Measurements from ENCODE around the gene PDE4C. TPM values are rescaled to one million over a fixed set of nuclear protein-coding genes. Genes with fewer than 3 reads are reported as not detected.

PDE4C gene
- total RNA-seq, 1 donor from 2014 or later: 0.21 TPM

DNA sequence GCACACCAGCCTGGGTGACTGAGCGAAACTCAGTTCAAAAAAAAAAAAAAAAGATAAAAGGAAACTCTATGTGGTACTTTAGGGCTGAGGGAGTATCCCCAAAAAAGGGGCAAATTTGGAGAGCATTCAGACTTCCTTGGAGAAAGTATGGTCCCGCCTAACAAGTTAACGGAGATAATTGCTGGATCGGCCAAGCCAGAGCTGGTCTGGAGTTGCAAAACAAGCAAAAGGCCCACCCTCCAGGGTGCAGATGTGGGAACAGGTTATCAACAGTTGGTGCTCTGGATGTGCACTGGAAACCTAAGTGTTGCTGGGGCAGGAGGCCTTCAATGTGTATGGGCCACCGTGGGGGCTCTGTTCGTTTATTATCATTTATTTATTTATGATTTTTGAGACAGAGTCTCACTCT lies 45.2 kb upstream of the PDE4C start:
- no peak for DNase-seq (ENCODE audit: extremely low spot score, unreplicated experiment)
- H3K4me1 Mint-ChIP-seq (ENCODE audit: unreplicated experiment): peaks cover 23% of the 10 kb centered on the region
- no peak overlapping the region for H3K4me3 Mint-ChIP-seq (ENCODE audit: unreplicated experiment)
- H3K36me3 Mint-ChIP-seq (ENCODE audit: unreplicated experiment): peaks cover 19% of the 10 kb centered on the region
- H3K27me3 Mint-ChIP-seq (ENCODE audit: unreplicated experiment): no peaks in the 10 kb centered on the region
- TF ChIP-seq, protein P1, sequence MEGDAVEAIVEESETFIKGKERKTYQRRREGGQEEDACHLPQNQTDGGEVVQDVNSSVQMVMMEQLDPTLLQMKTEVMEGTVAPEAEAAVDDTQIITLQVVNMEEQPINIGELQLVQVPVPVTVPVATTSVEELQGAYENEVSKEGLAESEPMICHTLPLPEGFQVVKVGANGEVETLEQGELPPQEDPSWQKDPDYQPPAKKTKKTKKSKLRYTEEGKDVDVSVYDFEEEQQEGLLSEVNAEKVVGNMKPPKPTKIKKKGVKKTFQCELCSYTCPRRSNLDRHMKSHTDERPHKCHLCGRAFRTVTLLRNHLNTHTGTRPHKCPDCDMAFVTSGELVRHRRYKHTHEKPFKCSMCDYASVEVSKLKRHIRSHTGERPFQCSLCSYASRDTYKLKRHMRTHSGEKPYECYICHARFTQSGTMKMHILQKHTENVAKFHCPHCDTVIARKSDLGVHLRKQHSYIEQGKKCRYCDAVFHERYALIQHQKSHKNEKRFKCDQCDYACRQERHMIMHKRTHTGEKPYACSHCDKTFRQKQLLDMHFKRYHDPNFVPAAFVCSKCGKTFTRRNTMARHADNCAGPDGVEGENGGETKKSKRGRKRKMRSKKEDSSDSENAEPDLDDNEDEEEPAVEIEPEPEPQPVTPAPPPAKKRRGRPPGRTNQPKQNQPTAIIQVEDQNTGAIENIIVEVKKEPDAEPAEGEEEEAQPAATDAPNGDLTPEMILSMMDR (IDR thresholded peaks at IDR 0.05): no peak
- no peak overlapping the region for H3K27ac Mint-ChIP-seq (ENCODE audit: unreplicated experiment)
- H3K9me3 Mint-ChIP-seq (ENCODE audit: unreplicated experiment): no peaks in the 10 kb centered on the region

DNA sequence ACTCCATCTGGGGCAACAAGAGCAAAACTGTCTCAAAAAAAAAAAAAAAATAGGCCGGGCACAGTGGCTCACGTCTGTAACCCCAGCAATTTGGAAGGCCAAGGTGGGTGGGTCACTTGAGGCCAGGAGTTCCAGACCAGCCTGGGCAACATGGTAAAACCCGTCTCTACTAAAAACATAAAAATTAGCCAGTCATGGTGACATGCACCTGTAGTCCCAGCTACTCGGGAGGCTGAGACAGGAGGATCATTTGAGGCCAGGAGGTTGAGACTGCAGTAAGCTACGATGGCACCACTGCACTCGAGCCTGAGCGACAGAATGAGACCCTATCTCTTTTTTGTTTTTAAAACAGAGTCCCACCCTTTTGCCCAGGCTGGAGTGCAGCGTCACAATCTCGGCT lies 44.1 kb upstream of the PDE4C start:
- no peak for DNase-seq (ENCODE audit: extremely low spot score, unreplicated experiment)
- no peaks in the 10 kb centered on the region for H3K27me3 Mint-ChIP-seq (ENCODE audit: unreplicated experiment)
- H3K4me1 Mint-ChIP-seq (ENCODE audit: unreplicated experiment): peaks cover 13% of the 10 kb centered on the region
- peaks cover 27% of the 10 kb centered on the region for H3K36me3 Mint-ChIP-seq (ENCODE audit: unreplicated experiment)
- no peak overlapping the region for H3K4me3 Mint-ChIP-seq (ENCODE audit: unreplicated experiment)
- TF ChIP-seq, protein P1 (IDR thresholded peaks at IDR 0.05): no peak
- no peaks in the 10 kb centered on the region for H3K9me3 Mint-ChIP-seq (ENCODE audit: unreplicated experiment)
- H3K27ac Mint-ChIP-seq (ENCODE audit: unreplicated experiment): no peak overlapping the region

DNA sequence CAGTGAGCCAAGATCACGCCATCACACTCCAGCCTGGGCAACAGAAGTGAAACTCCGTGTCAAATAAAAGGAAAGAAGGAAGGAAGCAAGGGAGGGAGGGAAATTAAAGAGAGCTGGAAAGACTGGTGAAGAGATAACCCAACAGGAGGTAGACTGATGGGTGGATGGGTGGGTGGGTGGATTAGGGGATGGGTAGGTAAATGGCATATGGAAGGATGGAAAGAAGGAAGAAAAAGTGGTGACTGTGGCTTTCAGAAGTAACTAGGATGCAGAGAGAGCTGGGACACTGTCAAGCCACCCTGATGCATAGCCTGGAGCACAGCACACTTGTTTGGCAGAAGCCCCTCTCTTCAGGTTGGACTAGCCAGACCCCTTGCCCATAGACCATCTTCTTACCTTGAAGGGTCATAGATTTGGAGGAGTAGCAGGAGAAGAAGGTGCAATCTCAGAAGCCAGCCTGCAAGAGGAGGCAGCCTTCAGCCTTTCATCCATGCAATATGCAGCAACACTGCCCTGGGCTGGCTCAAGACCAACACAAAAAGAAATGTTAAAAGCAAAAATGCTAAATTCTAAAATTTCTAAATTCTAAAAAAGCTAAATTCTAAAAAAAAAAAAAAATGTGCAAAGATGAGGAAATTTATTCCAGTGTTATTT lies 43.0 kb upstream of the PDE4C start:
- H3K27me3 Mint-ChIP-seq (ENCODE audit: unreplicated experiment): no peaks in the 10 kb centered on the region
- H3K36me3 Mint-ChIP-seq (ENCODE audit: unreplicated experiment): peaks cover 32% of the 10 kb centered on the region
- H3K9me3 Mint-ChIP-seq (ENCODE audit: unreplicated experiment): no peaks in the 10 kb centered on the region
- TF ChIP-seq, protein P1 (IDR thresholded peaks at IDR 0.05): no peak
- no peak overlapping the region for H3K4me3 Mint-ChIP-seq (ENCODE audit: unreplicated experiment)
- H3K27ac Mint-ChIP-seq (ENCODE audit: unreplicated experiment): no peak overlapping the region
- peaks cover 2% of the 10 kb centered on the region for H3K4me1 Mint-ChIP-seq (ENCODE audit: unreplicated experiment)
- no peak for DNase-seq (ENCODE audit: extremely low spot score, unreplicated experiment)

DNA sequence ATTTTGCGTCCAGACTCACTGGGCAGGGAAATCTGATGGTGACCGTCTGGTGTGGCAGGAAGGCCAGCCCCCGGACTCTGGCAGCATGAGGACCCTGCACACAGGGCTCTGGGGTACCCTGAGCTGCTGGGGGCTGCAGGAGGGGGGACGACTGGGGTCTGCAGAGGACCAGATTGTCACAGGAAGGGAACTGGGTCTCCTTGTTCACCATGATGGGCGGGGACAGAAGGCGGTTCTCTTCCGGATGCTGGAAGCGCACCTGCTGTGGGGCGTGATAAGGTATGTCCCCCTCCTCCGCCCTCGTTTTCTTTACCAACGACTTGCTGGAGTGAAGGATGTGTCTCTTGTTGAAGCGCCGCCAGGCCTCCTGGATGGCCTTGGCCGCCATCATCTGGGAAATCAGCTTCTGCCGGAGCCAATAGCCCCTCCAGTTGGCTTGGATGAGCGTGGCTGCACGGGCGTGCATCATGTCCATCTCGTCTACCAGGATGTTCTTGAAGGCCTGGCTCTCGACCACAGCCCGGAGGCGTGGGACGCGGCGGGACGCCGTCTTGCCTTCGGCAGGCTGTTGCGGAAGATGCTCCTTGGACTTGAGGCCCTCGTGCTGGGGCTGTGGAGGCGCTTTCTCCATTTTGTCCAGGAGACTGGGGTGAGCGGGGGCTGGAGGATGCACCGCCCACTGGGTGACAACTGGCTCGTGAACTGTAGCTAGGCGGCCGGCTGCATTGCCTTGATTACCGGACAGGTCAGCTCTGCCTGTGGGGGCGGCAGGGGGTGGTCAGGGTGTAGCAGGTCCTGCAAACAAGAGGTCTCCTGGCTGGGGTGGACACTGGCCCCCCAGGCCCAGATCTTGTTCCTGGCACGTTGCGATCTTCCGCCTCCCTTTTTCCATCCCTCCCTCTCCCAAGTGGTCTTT lies 40.8 kb upstream of the PDE4C start:
- no peak overlapping the region for H3K27ac Mint-ChIP-seq (ENCODE audit: unreplicated experiment)
- H3K4me3 Mint-ChIP-seq (ENCODE audit: unreplicated experiment): no peak overlapping the region
- H3K9me3 Mint-ChIP-seq (ENCODE audit: unreplicated experiment): no peaks in the 10 kb centered on the region
- TF ChIP-seq, protein P1 (IDR thresholded peaks at IDR 0.05): no peak
- H3K27me3 Mint-ChIP-seq (ENCODE audit: unreplicated experiment): no peaks in the 10 kb centered on the region
- H3K36me3 Mint-ChIP-seq (ENCODE audit: unreplicated experiment): peaks cover 35% of the 10 kb centered on the region
- peaks cover 2% of the 10 kb centered on the region for H3K4me1 Mint-ChIP-seq (ENCODE audit: unreplicated experiment)
- DNase-seq (ENCODE audit: extremely low spot score, unreplicated experiment): no peak

DNA sequence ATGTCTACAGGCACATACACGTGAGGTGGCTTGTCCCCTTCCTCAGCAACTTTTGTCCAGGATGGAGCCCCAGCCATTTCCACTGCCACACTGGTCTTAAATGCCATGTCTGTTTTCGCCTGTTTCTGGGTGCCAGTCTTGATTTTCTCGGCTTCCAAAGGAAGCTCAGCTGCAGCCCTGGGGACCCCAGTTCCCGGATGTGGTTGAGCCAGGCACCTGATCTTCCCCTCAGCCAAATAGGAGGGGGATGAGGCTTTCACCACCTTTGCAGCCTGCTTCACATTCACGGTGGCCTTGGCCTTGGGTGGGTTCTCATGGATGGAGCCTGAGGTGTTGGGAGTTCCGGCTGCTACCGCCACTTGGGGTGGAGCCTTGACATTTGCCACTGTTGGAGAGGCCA lies 39.3 kb upstream of the PDE4C start:
- Mint-ChIP-seq H3K27ac (ENCODE audit: unreplicated experiment) (no peak overlapping the region), H3K9me3 (ENCODE audit: unreplicated experiment) (no peaks in the 10 kb centered on the region), H3K36me3 (ENCODE audit: unreplicated experiment) (peaks cover 35% of the 10 kb centered on the region), H3K27me3 (ENCODE audit: unreplicated experiment) (no peaks in the 10 kb centered on the region), H3K4me1 (ENCODE audit: unreplicated experiment) (no peaks in the 10 kb centered on the region), H3K4me3 (ENCODE audit: unreplicated experiment) (no peak overlapping the region)
- TF ChIP-seq, protein P1 (IDR thresholded peaks at IDR 0.05): no peak
- DNase-seq (ENCODE audit: extremely low spot score, unreplicated experiment): no peak

All from osteocyte (in vitro differentiated cells).